Activated B cell treated with CpG ODN at 0.5 μM for 24 hours (primary cell): ENCODE data around the gene MYADML2. TPM values are rescaled to one million over a fixed set of nuclear protein-coding genes. Genes with fewer than 3 reads are reported as not detected.

Experiments used
- ATAC-seq: fragments of 200-7000 bp; cut with Tn5 transposase; one replicate; pipeline ENCODE4 v1.10.0; 2021; ENCODE audit warnings: low read depth, mild to moderate bottlenecking, moderate library complexity
- CTCF ChIA-PET: fragments of 350-600 bp; sonication (Branson Sonifier 250); formaldehyde crosslinking; loops from one replicate; lab custom pipeline; 2021; ENCODE audit warnings: antibody characterized with exemption; lab: Charles Lee
- POLR2A ChIA-PET: fragments of 350-600 bp; sonication (Branson Sonifier 250); formaldehyde crosslinking; loops from one replicate; lab custom pipeline; 2021; ENCODE audit warnings: antibody characterized with exemption; lab: Charles Lee
- DNase-seq: peaks from one replicate; pipeline ENCODE4 v3.0.0; 2022
- H3K27ac Mint-ChIP-seq: one replicate; pipeline ENCODE4 v1.8.0; 2020; ENCODE audit warnings: mixed read lengths
- H3K27me3 Mint-ChIP-seq: one replicate; pipeline ENCODE4 v1.8.0; 2021; ENCODE audit warnings: mixed read lengths
- H3K36me3 Mint-ChIP-seq: one replicate; pipeline ENCODE4 v1.8.0; 2021; ENCODE audit warnings: low read depth, mixed read lengths
- H3K4me1 Mint-ChIP-seq: one replicate; pipeline ENCODE4 v1.8.0; 2021; ENCODE audit warnings: mixed read lengths
- H3K4me3 Mint-ChIP-seq: one replicate; pipeline ENCODE4 v1.8.0; 2020; ENCODE audit warnings: mild to moderate bottlenecking, mixed read lengths
- H3K9me3 Mint-ChIP-seq: one replicate; pipeline ENCODE4 v1.8.0; 2020; ENCODE audit warnings: mixed read lengths
- CTCF ChIP-seq: fragments of 200-600 bp; IDR thresholded peaks from one replicate; pipeline ENCODE4 v1.8.0; 2022; ENCODE audit warnings: antibody characterized with exemption, mild to moderate bottlenecking
- intact Hi-C: fragments of 100-400 bp; cut with micrococcal nuclease; formaldehyde crosslinking; loops from one replicate; pipeline ENCODE4 v1.15.1; 2024
- total RNA-seq: library from RNA; stranded (reverse); gene quantifications from 2 replicates; pipeline ENCODE4 v1.2.3, GENCODE V29; 2022

Gene MYADML2
- total RNA-seq, result not detected in 2 replicates

GRCh38 chr17:81947189-81947588 lies at the start of gene MYADML2:
MYADML2 (minus strand) TSS chr17:81947233; CDS start chr17:81941741, 5,492 bp downstream.
- ChIA-PET POLR2A (interaction anchor here (1.2 kb wide), 1 partner anchor 10 kb away, joined by 4 read pairs; the partner anchor contains the start of gene PYCR1), CTCF (no interaction called here)
- H3K27ac Mint-ChIP-seq, result no peak within 1 kb of the TSS
- ATAC-seq, result no peak
- no peak within 1 kb of the TSS for H3K4me3 Mint-ChIP-seq
- DNase-seq, result no peak
- no peak for TF ChIP-seq CTCF
- no peaks in the 10 kb centered on the region for H3K4me1 Mint-ChIP-seq
- no peaks in the 10 kb centered on the region for H3K36me3 Mint-ChIP-seq
- H3K27me3 Mint-ChIP-seq, result peaks cover 7% of the 10 kb centered on the region
- H3K9me3 Mint-ChIP-seq, result no peaks in the 10 kb centered on the region
- intact Hi-C loops, result no loop called here

- no peak for DNase-seq
- ChIA-PET CTCF (interaction anchor here (1.1 kb wide), 1 partner anchor 37 kb away, joined by 4 read pairs; no protein-coding TSS in a partner anchor), POLR2A (interaction anchor here (1.0 kb wide), 1 partner anchor 29 kb away, joined by 3 read pairs; no protein-coding TSS in a partner anchor)
- no peak overlapping the region for H3K27ac Mint-ChIP-seq
- intact Hi-C loops, result no loop called here
- no peaks in the 10 kb centered on the region for H3K4me1 Mint-ChIP-seq
- H3K4me3 Mint-ChIP-seq, result no peak overlapping the region
- ATAC-seq, result no peak
- no peak for TF ChIP-seq CTCF
- H3K27me3 Mint-ChIP-seq, result no peaks in the 10 kb centered on the region
- H3K36me3 Mint-ChIP-seq, result peaks cover 11% of the 10 kb centered on the region
- H3K9me3 Mint-ChIP-seq, result no peaks in the 10 kb centered on the region
Observed at GRCh38 chr17:81996232-81996756, 49.3 kb upstream of the MYADML2 start.

GRCh38 chr17:81995463-81996231 lies 48.6 kb upstream of the MYADML2 start:
- H3K4me3 Mint-ChIP-seq, result no peak overlapping the region
- intact Hi-C loops, result no loop called here
- no peak for DNase-seq
- ChIA-PET POLR2A (interaction anchor here (1.0 kb wide), 1 partner anchor 28 kb away, joined by 3 read pairs; no protein-coding TSS in a partner anchor), CTCF (interaction anchor here (1.1 kb wide), 1 partner anchor 36 kb away, joined by 4 read pairs; no protein-coding TSS in a partner anchor)
- TF ChIP-seq CTCF, result no peak
- H3K27me3 Mint-ChIP-seq, result no peaks in the 10 kb centered on the region
- H3K4me1 Mint-ChIP-seq, result no peaks in the 10 kb centered on the region
- H3K27ac Mint-ChIP-seq, result no peak overlapping the region
- peaks cover 14% of the 10 kb centered on the region for H3K36me3 Mint-ChIP-seq
- H3K9me3 Mint-ChIP-seq, result no peaks in the 10 kb centered on the region
- no peak for ATAC-seq

- CTCF ChIA-PET, result no interaction called here
- TF ChIP-seq CTCF, result no peak
- intact Hi-C loops, result no loop called here
- peaks cover 17% of the 10 kb centered on the region for H3K36me3 Mint-ChIP-seq
- no peaks in the 10 kb centered on the region for H3K9me3 Mint-ChIP-seq
- no peaks in the 10 kb centered on the region for H3K27me3 Mint-ChIP-seq
- no peak for ATAC-seq
- DNase-seq, result no peak
- H3K27ac Mint-ChIP-seq, result no peak overlapping the region
- H3K4me1 Mint-ChIP-seq, result no peaks in the 10 kb centered on the region
- no peak overlapping the region for H3K4me3 Mint-ChIP-seq
- POLR2A ChIA-PET, result no interaction called here
Observed at GRCh38 chr17:81994593-81995462, 47.8 kb upstream of the MYADML2 start.
